HG02588 (cell line): ENCODE data around the gene TNFAIP8.

Experiments used
- ATAC-seq: cut with Tn5 transposase; IDR thresholded peaks from one replicate; pipeline ENCODE4 v1.9.1; 2021; ENCODE audit warnings: mild to moderate bottlenecking, moderate library complexity; ENCODE audit not compliant: unreplicated experiment

TNFAIP8 gene

DNA sequence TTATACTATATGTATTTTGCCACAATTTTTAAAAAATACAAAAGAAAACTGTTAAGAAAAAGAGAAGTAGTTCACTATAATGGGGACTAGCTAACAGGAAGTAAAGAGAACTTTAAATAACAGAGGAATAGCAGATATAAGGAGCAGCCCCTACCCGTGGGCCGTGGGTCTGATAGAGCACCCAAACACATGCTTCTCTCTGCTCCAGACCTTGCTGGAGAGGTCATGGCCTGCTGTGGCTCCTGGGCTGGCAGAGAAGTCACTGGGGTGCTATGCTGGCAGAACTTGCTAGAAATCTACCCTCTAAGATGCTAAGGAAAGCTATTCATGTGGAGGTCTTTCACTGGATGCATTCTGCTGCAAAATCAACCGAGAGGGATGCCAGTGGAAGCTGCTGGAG is 10.0 kb upstream of the TNFAIP8 start:
- no peak for ATAC-seq

DNA sequence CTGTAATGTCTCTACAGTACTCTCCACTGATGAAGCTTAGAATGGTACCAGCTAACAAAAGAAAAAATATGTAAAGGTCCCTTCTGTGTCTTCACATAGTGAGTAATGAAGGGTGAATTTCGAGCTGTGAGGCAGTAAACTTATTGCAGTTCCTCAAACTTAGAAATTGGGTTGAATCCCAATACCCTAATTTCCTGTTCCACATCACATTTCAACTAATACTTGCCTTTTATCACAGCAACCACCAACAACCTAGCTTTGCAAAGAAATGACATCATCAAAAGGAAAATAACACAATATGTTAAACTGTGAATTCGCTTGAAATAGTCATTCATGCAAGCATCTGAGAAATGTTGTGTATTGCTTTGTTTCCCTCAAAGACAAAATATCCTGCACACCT is 9.4 kb upstream of the TNFAIP8 start:
- ATAC-seq = no peak

GRCh38 chr5:119347574-119347973 is 8.2 kb upstream of the TNFAIP8 start:
- no peak for ATAC-seq

- no peak for ATAC-seq
These were observed 7.8 kb upstream of the TNFAIP8 start for GRCh38 chr5:119347991-119348390.

GRCh38 chr5:119353213-119353612 is 2.6 kb upstream of the TNFAIP8 start:
- ATAC-seq = no peak

GRCh38 chr5:119353686-119354366 is 2.0 kb upstream of the TNFAIP8 start:
- ATAC-seq = peak; percentile 52

- ATAC-seq = no peak
These were observed 1.1 kb upstream of the TNFAIP8 start for GRCh38 chr5:119354537-119355243.

- ATAC-seq = peak; percentile 37
These were observed 578 bp upstream of the TNFAIP8 start for GRCh38 chr5:119355244-119355638.

GRCh38 chr5:119356612-119357188 is 881 bp downstream of the TNFAIP8 start:
- ATAC-seq = no peak

- no peak for ATAC-seq
These were observed 1.5 kb downstream of the TNFAIP8 start for GRCh38 chr5:119357270-119357669.

GRCh38 chr5:119357808-119358529 is 2.1 kb downstream of the TNFAIP8 start:
- ATAC-seq = no peak

DNA sequence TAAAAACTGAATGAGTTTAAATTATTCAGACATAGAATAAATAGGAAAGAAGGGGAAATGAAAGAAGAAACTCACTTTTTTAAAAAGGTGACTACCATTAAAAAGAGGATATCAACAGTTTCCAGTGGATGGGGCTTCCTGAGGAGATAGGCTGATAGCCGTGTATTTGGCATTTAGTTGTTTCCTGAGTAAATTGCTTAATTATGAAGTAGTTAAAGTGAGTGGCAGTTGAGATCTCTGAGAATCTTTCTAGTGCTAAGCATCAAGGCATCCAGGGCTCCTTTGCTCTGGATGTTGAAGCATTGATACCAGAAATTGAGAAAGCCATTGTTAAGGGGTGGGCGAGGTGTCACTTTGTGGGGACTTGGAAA is 2.7 kb downstream of the TNFAIP8 start:
- ATAC-seq = no peak

DNA sequence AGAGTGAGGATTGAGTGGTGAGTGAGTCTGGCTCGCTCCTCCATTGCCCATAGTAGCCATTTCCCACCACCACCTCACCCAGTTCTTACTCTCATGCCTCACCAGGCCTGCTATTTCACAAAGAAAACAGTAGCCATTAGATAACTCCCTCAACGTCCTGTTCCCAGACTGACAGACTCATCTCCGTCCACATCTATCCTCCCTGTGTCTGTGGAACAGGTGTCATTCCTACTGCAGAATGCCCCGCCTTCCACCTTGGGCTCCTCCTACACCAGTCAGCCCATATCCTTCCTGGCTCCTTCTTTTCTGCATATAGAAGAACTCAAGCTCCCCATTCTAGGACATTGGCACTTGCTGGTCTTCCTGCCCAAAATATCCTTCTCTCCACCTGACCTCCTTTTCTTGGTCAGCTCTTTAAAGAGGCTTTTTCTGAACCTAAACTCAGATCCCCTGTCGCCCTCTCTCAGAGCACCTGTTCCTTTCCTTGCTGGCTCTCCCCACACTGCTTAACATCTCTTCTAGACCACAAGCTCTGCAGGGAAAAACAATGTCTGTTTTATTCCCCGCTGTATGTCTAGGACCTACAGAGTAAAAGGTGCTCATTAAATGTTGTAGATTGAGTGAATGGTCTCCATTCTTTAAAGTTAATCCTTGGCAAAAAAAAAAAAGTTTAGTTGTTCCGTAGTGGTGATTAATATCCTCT is 3.2 kb downstream of the TNFAIP8 start:
- ATAC-seq = no peak

DNA sequence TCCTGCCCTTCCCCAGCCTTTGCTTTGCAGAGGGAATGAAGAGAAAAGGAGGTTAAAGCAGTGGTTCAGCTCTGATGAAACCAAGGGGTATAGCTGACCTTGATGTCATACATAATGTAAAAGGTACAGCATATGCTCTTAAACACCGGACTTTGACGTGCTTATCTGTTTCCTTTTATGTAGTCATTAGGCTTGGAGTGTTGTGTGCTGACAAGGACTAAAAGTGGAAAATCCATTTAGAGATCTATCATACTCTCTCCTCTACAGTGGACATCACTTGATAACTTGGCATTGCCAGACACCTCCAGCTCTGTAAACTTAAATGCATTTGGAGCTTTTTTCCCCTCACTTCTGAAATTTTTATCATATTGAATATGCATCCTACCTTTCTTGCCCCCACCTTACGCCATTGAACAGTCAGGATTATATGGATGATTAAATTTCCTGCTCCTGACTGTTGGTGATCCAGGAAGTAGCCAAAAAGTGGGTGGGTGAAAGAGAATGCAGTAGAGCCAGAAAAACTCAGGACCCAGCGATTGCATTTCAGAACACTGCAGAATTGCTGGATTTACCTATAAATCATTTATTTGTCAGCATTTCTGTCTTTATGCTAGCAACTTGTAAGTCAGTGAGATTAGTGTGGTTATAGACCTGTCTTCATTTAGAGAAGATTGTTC is 4.1 kb downstream of the TNFAIP8 start:
- ATAC-seq = no peak

- ATAC-seq = no peak
These were observed 5.2 kb downstream of the TNFAIP8 start for GRCh38 chr5:119360905-119361593.

DNA sequence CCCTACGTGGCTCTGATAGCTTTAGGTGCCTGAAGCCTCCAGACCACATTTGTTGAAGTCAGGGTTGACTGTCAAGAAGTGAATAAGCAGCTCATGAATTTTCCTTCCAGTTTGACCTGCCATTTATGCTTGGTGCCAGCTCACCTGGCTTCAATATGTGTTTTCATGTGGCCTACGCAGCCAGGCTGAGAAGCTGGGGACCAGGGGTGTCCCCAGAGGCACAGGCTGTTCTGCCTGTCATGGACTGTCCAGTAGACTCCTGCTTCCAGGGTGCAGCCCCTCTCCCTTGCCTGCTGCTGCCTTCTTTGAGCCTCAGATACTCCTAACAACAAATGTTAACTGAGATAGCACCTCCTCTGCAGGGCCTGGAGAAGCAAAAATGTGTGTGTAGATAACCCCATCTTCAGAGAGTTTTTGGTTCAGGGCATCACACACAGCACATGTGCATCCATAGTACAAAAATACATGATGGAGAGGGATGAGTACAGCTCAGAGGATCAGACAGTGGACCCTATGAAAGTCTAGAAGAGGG is 5.8 kb downstream of the TNFAIP8 start:
- no peak for ATAC-seq

GRCh38 chr5:119362714-119363113 is 6.9 kb downstream of the TNFAIP8 start:
- no peak for ATAC-seq

GRCh38 chr5:119363271-119363670 is 7.5 kb downstream of the TNFAIP8 start:
- ATAC-seq = no peak

GRCh38 chr5:119363936-119364335 is 8.1 kb downstream of the TNFAIP8 start:
- ATAC-seq = peak; percentile 25
